IMR-90 (cell line): Measurements from ENCODE around the gene GIMD1. TPM values are rescaled to one million over a fixed set of nuclear protein-coding genes. Genes with fewer than 3 reads are reported as not detected.

Experiments used
- ATAC-seq: fragments of 200-7000 bp; cut with Tn5 transposase; 2 replicates; pipeline ENCODE4 v1.9.1; 2020; ENCODE audit warnings: low read depth, mild to moderate bottlenecking, moderate library complexity
- BruUV-seq: library from RNA; stranded (reverse); fragments of 400-500 nt; replicated peaks from 2 replicates; lab custom pipeline; 2021; lab: Mats Ljungman, UMichigan
- CTCF ChIA-PET: fragments of 300-600 bp; formaldehyde crosslinking; extraction: SDS; loops from one replicate; lab custom pipeline; 2021; ENCODE audit warnings: antibody characterized with exemption; lab: Yijun Ruan, JAX
- POLR2A ChIA-PET: fragments of 300-600 bp; sonication (Branson Sonifier 250); formaldehyde crosslinking; loops from one replicate; lab custom pipeline; 2022; ENCODE audit warnings: antibody characterized with exemption; ENCODE audit not compliant: unreplicated experiment; lab: Charles Lee
- DNase-seq: peaks from one replicate; pipeline ENCODE4 v3.0.0; 2013
- H2AFZ ChIP-seq: replicated peaks from 2 replicates; pipeline ENCODE3; 2013; ENCODE audit warnings: low read length, mild to moderate bottlenecking; ENCODE audit not compliant: poor library complexity
- H2AK5ac ChIP-seq: 2 replicates; pipeline ENCODE4 v1.6.1; 2013; ENCODE audit warnings: low read depth, low read length, inconsistent platforms
- H2AK9ac ChIP-seq: replicated peaks from 2 replicates; pipeline ENCODE3; 2013; ENCODE audit warnings: mild to moderate bottlenecking, low read depth, low read length, moderate library complexity; ENCODE audit not compliant: poor library complexity
- H2BK120ac ChIP-seq: 2 replicates; pipeline ENCODE4 v1.6.1; 2013; ENCODE audit warnings: low read depth, low read length, inconsistent platforms
- H2BK15ac ChIP-seq: 3 replicates; pipeline ENCODE4 v1.6.1; 2013; ENCODE audit warnings: low read depth, low read length, inconsistent platforms
- H2BK20ac ChIP-seq: 2 replicates; pipeline ENCODE4 v1.6.1; 2013; ENCODE audit warnings: low read depth, mild to moderate bottlenecking, inconsistent platforms, low read length, moderate library complexity
- H2BK5ac ChIP-seq: 2 replicates; pipeline ENCODE4 v1.6.1; 2013; ENCODE audit warnings: mild to moderate bottlenecking, low read depth, low read length, inconsistent platforms; ENCODE audit not compliant: poor library complexity, severe bottlenecking
- H3K14ac ChIP-seq: replicated peaks from 2 replicates; pipeline ENCODE4 v1.6.1; 2013; ENCODE audit warnings: low read depth, low read length, inconsistent platforms
- H3K18ac ChIP-seq: 2 replicates; pipeline ENCODE4 v1.6.1; 2013; ENCODE audit warnings: low read depth, low read length, control low read depth
- H3K23ac ChIP-seq: 2 replicates; pipeline ENCODE4 v1.6.1; 2013; ENCODE audit warnings: low read depth, low read length, inconsistent platforms
- H3K27ac ChIP-seq: 2 replicates; pipeline ENCODE4 v1.5.1; 2013; ENCODE audit warnings: mild to moderate bottlenecking, control low read depth, low read length; ENCODE audit not compliant: insufficient read depth
- H3K27me3 ChIP-seq: 2 replicates; pipeline ENCODE4 v1.6.1; 2013; ENCODE audit warnings: low read length; ENCODE audit not compliant: control insufficient read depth, insufficient read depth
- H3K36me3 ChIP-seq: 2 replicates; pipeline ENCODE4 v1.6.1; 2013; ENCODE audit warnings: low read length, mixed read lengths; ENCODE audit not compliant: control insufficient read depth, insufficient read depth
- H3K4ac ChIP-seq: 2 replicates; pipeline ENCODE4 v1.6.1; 2013; ENCODE audit warnings: low read depth, low read length, inconsistent platforms
- H3K4me1 ChIP-seq: 2 replicates; pipeline ENCODE4 v1.6.1; 2013; ENCODE audit warnings: low read length, mixed read lengths; ENCODE audit not compliant: control insufficient read depth, insufficient read depth
- H3K4me2 ChIP-seq: 2 replicates; pipeline ENCODE4 v1.6.1; 2013; ENCODE audit warnings: low read depth, mild to moderate bottlenecking, control low read depth, low read length, moderate library complexity
- H3K4me3 ChIP-seq: 2 replicates; pipeline ENCODE4 v1.5.1; 2013; ENCODE audit warnings: low read depth, mild to moderate bottlenecking, control low read depth, low read length, moderate library complexity; ENCODE audit not compliant: insufficient read depth
- H3K56ac ChIP-seq: 2 replicates; pipeline ENCODE4 v1.6.1; 2013; ENCODE audit warnings: low read length, inconsistent platforms; ENCODE audit not compliant: insufficient read depth; ENCODE audit errors: extremely low read depth
- H3K79me1 ChIP-seq, 2 experiments: 2 replicates each; pipeline ENCODE4 v1.6.1; 2013; ENCODE audit warnings: low read length in 2 of 2, inconsistent platforms in 1 of 2, low read depth in 1 of 2
- H3K9ac ChIP-seq: 2 replicates; pipeline ENCODE4 v1.6.1; 2013; ENCODE audit warnings: low read depth, low read length, control low read depth
- H3K9me1 ChIP-seq: 2 replicates; pipeline ENCODE4 v1.6.1; 2013; ENCODE audit warnings: low read length, inconsistent platforms; ENCODE audit not compliant: insufficient read depth
- H3K9me3 ChIP-seq: 2 replicates; pipeline ENCODE4 v1.6.1; 2013; ENCODE audit warnings: low read length; ENCODE audit not compliant: control insufficient read depth, insufficient read depth
- H4K20me1 ChIP-seq: 2 replicates; pipeline ENCODE4 v1.6.1; 2013; ENCODE audit warnings: low read length, inconsistent platforms; ENCODE audit not compliant: insufficient read depth
- H4K5ac ChIP-seq: 2 replicates; pipeline ENCODE4 v1.6.1; 2013; ENCODE audit warnings: mild to moderate bottlenecking, low read depth, low read length, control low read depth
- H4K8ac ChIP-seq, 2 experiments: 2 replicates each; pipeline ENCODE4 v1.6.1; 2013; ENCODE audit warnings: low read depth in 2 of 2, low read length in 2 of 2, control low read depth in 1 of 2, inconsistent platforms in 1 of 2
- H4K91ac ChIP-seq: 2 replicates; pipeline ENCODE4 v1.6.1; 2013; ENCODE audit warnings: low read depth, low read length, inconsistent platforms; ENCODE audit not compliant: insufficient read depth
- MAZ ChIP-seq: IDR thresholded peaks from 2 replicates; pipeline ENCODE4 v1.6.1; 2012; ENCODE audit warnings: low read depth, mild to moderate bottlenecking, low read length, improper control_type of control experiment, moderate library complexity, borderline replicate concordance
- NFE2L2 ChIP-seq: fragments of 150-350 bp; IDR thresholded peaks from 2 replicates; pipeline ENCODE4 v1.6.1; 2016; ENCODE audit warnings: low read depth, mild to moderate bottlenecking, low read length
- RAD21 ChIP-seq: IDR thresholded peaks from 2 replicates; pipeline ENCODE4 v1.6.1; 2012; ENCODE audit warnings: low read length, improper control_type of control experiment
- RFX5 ChIP-seq: IDR thresholded peaks from 2 replicates; pipeline ENCODE4 v1.8.0; 2012; ENCODE audit warnings: low read depth, mild to moderate bottlenecking, low read length, moderate library complexity
- SMC3 ChIP-seq: fragments of 150-350 bp; IDR thresholded peaks from 2 replicates; pipeline ENCODE4 v1.6.1; 2016; ENCODE audit warnings: low read depth, mild to moderate bottlenecking, antibody characterized with exemption, low read length, moderate library complexity
- WGBS, 2 experiments: methylation state at CpG; one replicate each; pipeline versions ENCODE4 v1.1.5 to v1.1.7; 2013; ENCODE audit warnings: missing lambda C conversion rate in 2 of 2; ENCODE audit not compliant: insufficient read length in 1 of 2; ENCODE audit errors: extremely low coverage in 2 of 2; 5-methylcytosine and 5-hydroxymethylcytosine counted together
- dilution Hi-C: fragments of 300-500 bp; cut with HindIII; formaldehyde crosslinking; loops from one replicate; pipeline ENCODE4 v1.14.3; 2018; ENCODE audit warnings: low sequenced_read_pairs; ENCODE audit not compliant: unreplicated experiment
- in situ Hi-C: fragments of 300-500 bp; cut with MboI; formaldehyde crosslinking; loops from 3 replicates; pipeline ENCODE4 v1.14.3; 2019; ENCODE audit warnings: low sequenced_read_pairs, inconsistent platforms, mixed read lengths
- intact Hi-C: fragments of 100-400 bp; cut with micrococcal nuclease; formaldehyde crosslinking; loops from 2 replicates; pipeline ENCODE4 v1.10.0; 2022
- polyA plus RNA-seq, 3 experiments: library from polyadenylated mRNA; depleted of rRNA; stranded (reverse); fragments of >200 nt; gene quantifications; 2 replicates each; pipeline ENCODE4 v1.2.3, GENCODE V29; 2012; ENCODE audit warnings: low replicate concordance in 1 of 3
- total RNA-seq: library from RNA; depleted of rRNA; stranded (reverse); fragments of >200 nt; gene quantifications from 2 replicates; pipeline ENCODE4 v1.2.3, GENCODE V29; 2012
- TF ChIP-seq, protein P1 (sequence below): fragments of 150-350 bp; IDR thresholded peaks from 2 replicates; pipeline ENCODE4 v1.6.1; 2017; ENCODE audit warnings: mild to moderate bottlenecking, antibody characterized with exemption, low read length, low read depth
- TF ChIP-seq, protein P2 (sequence below): conservative IDR thresholded peaks from 2 replicates; pipeline ENCODE4 v1.5.1; 2012; ENCODE audit warnings: mild to moderate bottlenecking, low read depth, low read length, improper control_type of control experiment

The GIMD1 gene
- total and polyA plus RNA-seq, 2 of the 4 experiments (the other 2 are of a cell fraction) = 0.07 TPM; not detected in 1

DNA sequence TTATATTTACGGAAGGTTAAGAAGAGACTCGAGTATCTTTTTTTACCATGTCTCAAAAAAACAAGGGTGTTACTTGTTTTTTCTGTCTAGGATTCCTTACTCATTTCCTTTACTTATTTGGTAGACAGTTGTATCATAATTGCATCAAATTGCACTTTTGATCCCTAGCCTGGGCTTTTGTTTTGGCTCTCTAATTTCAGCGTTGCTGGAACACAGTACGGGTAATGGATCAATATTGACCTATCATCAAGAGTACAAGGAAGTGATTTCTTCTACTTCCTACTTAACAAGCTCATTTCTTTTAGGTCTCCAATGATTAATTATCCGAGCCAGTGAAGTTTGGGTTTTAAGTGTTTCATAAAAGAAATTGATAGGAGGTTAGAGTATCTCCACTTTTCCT is 35.4 kb downstream of the GIMD1 start:
- POLR2A ChIA-PET = no interaction called here
- TF ChIP-seq, protein P1, sequence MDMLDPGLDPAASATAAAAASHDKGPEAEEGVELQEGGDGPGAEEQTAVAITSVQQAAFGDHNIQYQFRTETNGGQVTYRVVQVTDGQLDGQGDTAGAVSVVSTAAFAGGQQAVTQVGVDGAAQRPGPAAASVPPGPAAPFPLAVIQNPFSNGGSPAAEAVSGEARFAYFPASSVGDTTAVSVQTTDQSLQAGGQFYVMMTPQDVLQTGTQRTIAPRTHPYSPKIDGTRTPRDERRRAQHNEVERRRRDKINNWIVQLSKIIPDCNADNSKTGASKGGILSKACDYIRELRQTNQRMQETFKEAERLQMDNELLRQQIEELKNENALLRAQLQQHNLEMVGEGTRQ = no peak
- TF ChIP-seq, protein P2, sequence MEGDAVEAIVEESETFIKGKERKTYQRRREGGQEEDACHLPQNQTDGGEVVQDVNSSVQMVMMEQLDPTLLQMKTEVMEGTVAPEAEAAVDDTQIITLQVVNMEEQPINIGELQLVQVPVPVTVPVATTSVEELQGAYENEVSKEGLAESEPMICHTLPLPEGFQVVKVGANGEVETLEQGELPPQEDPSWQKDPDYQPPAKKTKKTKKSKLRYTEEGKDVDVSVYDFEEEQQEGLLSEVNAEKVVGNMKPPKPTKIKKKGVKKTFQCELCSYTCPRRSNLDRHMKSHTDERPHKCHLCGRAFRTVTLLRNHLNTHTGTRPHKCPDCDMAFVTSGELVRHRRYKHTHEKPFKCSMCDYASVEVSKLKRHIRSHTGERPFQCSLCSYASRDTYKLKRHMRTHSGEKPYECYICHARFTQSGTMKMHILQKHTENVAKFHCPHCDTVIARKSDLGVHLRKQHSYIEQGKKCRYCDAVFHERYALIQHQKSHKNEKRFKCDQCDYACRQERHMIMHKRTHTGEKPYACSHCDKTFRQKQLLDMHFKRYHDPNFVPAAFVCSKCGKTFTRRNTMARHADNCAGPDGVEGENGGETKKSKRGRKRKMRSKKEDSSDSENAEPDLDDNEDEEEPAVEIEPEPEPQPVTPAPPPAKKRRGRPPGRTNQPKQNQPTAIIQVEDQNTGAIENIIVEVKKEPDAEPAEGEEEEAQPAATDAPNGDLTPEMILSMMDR = no peak
- TF ChIP-seq SMC3 (no peak), RAD21 (no peak), NFE2L2 (no peak), MAZ (no peak), RFX5 (no peak)

More for the DNA sequence above, 35.4 kb downstream of the GIMD1 start:
- Histone ChIP-seq H2BK20ac (no peak overlapping the region), H3K14ac (no peak overlapping the region), H2AK9ac (no peak overlapping the region), H3K9me3 (no peaks in the 10 kb centered on the region; the same call in 1 of the 2 replicates), H3K23ac (no peak overlapping the region), H4K20me1 (no peaks in the 10 kb centered on the region), H2AK5ac (no peak overlapping the region), H3K9ac (no peak overlapping the region), H3K9me1 (no peaks in the 10 kb centered on the region), H3K79me1 (peaks cover 0 to 4% of the 10 kb centered on the region in 2 experiments; a peak in 1 of 4 replicates), H4K91ac (no peak overlapping the region), H4K5ac (no peak overlapping the region), H3K4me2 (no peak overlapping the region), H3K4ac (no peak overlapping the region), H2BK5ac (no peak overlapping the region), H2BK15ac (no peak overlapping the region), H3K18ac (no peak overlapping the region), H3K27me3 (no peaks in the 10 kb centered on the region), H3K4me3 (no peak overlapping the region), H3K4me1 (no peaks in the 10 kb centered on the region), H3K56ac (no peak overlapping the region), H2AFZ (no peak overlapping the region), H3K36me3 (peaks cover 20% of the 10 kb centered on the region), H3K27ac (no peak overlapping the region), H2BK120ac (no peak overlapping the region), H4K8ac (no peak overlapping the region)
- BruUV-seq = no TSS peak
- intact Hi-C loops = no loop called here
- CTCF ChIA-PET = no interaction called here
- in situ Hi-C loops = no loop called here
- ATAC-seq (no peak), DNase-seq (no peak)
- dilution Hi-C loops = no loop called here
- WGBS, 2 experiments = no CpG with 5 or more reads among the region's 5 CpGs
